HG02571 (cell line): Measurements from ENCODE around the gene CAPZB.

ENCODE experiments used
- ATAC-seq: cut with Tn5 transposase; IDR thresholded peaks from one replicate; pipeline ENCODE4 v1.9.1; 2021; ENCODE audit warnings: mild to moderate bottlenecking, moderate library complexity; ENCODE audit not compliant: unreplicated experiment

Gene CAPZB

DNA sequence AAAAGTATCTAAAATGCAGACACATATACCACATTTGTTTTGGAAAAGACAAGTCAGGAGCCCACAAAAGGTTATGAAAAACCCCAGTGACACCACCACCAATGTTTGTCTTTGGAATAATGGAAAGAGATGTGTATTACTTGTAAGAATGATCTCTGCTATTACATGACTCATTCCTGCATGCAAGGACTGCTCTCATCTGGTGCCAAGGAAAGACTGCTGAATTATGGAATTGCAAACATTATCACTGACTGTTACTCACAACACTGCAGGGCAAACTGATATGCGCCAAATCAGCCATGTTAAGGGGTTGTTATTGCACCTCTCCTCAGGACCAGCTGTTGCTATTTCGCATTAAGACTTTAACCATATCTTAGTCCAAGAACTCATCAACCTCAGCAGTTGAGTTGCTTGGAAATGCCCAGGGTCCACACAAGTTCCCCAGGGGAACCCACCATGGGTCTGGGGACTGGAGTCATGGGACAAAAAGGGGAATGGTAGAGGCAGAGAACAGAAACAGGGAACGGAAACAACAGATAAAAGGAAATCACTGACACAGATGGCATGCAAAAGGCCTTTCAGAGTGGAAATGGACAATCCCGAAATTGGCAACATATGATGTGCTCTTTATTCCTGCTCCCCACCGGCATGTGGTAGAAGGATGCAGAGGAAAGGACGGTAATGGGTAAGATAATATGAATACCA lies 34.4 kb downstream of the CAPZB start:
- no peak for ATAC-seq

DNA sequence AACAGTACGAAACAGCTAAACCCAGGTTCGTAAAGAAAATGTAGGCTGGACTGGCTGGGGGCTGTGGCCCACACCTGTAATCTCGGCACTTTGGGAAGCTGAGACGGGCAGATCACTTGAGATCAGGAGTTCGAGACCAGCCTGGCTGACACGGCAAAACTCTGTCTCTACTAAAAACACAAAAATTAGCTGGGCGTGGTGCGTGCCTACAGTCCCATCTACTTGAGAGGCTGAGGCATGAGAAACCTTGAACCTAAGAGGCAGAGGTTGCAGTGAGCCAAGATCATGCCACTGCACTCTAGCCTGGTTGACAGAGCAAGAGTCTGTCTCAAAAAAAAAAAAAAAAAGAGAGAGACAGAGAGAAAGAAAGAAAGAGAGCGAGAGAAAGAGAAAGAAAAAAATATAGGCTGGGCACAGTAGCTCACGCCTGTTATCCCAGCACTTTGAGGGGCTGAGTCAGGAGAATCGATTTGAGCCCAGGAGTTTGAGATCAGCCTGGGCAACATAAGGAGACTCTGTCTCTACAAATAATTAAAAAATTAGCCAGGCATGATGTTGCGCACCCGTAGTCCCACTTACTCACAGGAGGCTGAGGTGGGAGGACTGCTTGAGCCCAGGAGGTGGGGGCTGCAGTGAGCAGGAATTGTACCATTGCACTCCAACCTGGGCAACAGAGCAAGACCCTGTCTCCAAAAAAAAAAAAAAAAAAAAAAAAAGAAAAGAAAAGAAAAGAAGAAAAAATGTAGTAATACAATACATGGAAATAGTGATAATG lies 35.7 kb downstream of the CAPZB start:
- no peak for ATAC-seq

DNA sequence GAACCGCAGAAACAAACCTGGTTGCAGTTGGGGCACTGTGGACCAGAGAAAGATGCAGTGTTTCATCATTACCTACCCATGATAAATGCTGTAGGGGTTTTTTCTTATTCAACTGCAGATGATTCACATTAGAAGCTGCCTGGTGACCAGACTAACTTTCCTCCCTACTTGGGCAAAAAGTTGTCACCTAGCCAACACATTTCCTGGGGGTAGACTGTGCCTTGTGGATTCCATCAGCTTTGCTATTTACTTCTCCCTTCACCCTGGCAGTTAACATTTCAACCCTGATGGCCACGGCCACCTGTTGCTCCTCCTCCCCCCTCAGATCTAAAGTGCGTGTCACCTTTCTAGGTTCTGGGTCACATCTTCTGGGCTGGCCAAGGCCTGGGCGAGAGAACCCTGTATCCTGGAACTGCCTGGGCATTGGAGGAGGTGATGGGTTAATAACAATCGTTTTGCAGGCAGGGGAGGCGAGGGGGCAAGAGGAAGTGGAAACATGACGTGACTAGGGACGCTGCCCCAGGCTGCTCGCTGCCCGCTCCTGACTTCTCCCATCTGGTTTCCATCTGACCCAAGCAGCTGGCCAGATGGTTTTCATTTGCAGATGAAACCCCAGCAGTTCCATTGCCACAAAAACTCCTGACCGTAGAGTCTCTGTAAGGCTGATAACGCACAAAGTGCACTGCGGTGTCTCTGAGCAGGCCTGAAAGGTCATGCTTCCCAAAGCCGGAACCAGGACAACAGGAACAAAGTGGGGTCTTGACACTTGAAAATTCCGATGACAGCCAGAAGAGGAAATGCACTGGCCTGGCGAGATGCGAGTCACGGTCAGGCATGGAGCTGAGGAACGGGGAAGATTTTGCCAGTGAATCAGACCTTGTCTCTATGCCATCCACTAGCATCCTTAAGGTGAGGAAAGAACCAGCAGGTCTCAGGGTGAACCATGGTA lies 36.6 kb downstream of the CAPZB start:
- no peak for ATAC-seq

DNA sequence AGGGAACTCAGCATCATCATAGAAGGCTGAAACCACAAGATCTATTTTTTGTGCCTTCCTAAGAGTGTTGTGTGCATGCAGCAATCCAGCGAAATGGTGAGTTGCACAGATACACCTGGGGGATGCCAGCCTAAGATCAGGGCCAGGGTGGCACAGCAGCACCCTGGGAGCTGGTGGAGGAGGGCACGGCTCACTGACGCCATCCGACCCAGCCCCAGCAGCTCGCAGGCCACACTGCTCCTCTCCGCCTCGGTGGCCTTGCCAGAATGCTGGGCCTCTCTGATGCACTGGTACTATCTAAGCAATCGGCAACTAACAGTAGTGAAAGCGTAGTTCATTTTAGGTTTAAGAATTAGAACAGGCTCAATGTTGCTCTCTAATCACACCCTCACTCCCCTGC lies 37.8 kb downstream of the CAPZB start:
- no peak for ATAC-seq

DNA sequence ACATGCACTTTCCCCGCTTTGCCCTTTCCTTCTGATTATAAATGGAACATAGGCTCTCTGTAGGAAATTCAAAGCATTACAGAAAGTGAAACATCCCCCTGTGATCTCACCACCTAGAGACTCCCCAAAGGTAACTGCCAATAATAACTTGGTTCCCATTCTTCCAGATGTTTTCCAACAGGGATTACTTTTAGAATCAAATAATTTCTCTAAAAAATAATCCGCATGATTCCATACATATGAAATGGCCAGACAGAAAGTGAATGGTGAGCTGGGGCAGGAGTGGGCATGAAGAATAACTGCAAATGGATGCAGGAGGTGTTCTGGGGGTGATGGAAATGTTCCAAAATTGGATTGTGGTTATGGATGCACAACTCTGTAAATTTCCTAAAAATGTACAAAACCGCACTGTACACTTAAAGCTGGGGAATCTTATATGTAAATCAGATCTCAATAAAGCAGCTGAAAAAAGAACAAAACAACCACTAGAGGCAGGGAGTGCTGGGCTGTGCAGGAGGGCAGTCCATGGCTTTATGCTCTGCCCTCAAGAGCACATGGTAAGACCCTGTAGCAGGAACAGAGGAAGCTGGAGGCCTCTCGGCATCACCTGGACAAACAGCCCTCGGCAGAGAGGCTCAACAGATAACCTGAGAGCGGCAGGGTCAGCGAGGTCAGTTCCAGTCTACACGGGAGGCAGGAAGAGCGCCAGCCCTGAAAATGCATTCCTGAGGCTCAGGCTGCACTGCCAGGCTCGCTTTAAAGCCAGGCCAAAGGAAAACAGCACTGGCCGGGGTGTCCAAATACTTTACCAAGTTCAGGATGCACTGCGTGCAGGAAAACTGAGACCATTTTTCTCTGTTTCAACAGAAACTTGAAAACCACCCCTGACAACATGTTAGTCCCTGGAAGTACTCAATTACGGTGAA lies 39.7 kb downstream of the CAPZB start:
- no peak for ATAC-seq

DNA sequence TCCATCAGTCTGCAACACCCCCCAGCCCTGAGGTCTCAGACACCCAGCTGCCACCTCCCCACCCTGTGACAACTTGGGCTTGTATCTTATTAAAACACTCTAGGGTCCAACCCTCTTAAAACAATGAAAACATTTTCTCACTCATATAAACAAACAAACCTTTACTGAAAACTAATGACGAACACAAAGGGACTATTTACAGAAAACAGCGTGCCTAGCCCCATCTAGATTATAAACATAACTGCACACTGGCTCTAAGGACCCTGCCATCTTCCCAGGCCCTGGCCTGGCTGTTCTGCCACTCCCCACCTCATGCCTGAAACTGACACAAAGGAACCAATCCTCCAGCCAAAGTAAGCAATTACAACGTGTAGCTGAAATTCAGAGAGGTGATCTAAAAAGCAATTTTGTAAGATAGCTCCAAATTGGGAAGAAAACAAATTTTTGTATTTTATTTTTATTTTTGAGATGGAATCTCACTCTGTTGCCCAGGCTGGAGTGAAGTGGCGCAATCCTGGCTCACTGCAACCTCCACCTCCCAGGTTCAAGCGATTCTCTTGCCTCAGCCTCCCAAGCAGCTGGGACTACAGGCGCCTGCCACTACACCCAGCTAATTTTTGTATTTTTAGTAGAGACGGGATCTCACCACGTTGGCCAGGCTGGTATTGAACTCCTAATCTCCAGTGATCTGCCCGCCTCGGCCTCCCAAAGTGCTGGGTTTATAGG lies 40.9 kb downstream of the CAPZB start:
- ATAC-seq, result no peak

DNA sequence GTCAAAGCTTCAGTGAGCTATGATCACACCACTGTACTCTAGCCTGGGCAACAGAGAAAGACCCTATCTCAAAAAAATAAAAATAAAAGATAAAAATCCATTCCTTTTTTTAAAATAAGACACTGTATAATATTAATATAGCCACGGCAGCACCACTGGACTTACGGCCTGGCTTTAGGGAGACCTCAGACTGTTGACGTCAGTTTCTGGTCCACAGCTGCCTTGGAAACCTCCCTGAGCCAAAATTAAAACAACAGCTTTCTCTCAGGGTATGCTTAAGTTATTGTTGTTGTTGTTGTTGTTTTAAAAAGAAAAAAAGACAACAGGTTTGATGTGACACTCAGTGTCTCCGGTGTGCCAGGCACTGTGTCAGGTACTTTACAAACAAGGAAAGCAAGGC lies 42.0 kb downstream of the CAPZB start:
- ATAC-seq, result no peak

DNA sequence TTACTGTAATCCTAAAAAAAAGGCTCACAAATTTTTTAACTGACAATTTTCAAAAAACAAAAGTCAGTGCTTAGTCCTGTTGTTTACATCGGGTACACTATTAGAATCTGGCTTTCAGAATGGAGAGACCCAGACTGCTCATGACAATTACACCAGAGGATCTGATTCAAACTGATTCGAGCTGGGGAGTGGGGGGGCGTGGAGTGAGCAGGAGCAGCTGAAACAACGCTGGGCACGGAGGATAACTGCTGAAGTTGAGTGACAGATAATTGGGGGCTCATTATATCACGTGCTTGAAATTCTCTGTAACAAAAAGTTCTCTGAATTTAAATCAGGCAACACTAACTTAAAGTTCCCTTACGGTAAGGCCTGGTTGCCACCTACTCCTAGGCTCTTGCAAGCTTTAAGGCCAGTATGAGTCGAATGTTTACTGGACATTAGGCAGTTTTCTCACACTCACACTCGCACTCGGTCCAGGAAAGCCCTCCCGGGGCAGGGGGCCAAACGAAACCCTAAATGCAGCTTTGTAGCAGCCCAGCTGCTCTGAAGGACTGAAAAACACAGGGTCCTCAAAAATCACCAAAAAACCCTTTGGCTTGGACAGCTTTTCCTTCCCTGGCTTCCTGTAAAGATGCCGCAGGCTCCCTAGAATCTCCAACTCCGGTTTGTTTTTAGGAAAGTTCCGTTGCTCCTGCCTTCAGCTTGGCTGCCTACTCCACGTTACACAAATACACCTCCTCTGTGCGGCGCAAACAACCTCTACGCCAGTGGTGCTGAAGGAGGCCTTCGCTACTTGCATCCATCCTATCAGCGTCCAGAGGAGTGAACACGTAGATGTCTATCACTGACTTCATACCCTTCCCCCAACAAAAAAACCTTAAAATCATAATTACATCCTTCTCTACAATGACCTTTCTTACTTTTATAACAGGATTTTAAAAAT lies 42.9 kb downstream of the CAPZB start:
- no peak for ATAC-seq

DNA sequence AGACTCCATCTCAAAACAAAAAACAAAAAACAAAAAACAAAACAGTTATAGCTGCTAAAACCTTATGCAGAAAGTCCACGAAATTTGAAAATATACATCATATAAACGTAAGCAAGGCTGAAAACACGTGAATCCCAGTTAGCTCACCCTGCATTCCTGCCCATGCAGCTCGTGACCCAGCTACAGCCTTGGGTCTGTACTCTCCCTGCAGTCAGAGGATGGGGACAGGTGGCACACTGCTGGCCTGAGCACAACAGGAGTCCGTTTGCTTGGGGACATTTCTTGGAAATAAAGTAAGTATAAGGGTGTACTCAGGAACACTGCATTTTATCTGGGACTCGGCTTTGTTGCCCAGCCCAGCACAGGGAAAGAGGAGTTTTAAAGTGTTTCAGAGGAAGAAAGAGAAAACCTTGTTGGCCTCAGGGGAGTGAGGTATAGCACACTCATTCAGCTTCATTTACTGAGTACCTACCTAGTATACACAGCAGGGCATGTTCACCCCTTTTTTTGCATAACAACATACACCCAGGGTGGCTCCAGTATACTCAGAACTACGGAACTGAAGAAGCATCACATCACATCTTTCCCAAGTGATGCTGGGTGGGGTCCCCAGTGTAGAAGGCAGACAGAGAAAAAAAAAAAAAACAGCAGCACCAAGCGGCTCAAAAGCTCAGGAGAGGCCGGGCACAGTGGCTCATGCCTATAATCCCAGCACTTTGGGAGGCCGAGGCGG lies 44.1 kb downstream of the CAPZB start:
- ATAC-seq, result no peak

DNA sequence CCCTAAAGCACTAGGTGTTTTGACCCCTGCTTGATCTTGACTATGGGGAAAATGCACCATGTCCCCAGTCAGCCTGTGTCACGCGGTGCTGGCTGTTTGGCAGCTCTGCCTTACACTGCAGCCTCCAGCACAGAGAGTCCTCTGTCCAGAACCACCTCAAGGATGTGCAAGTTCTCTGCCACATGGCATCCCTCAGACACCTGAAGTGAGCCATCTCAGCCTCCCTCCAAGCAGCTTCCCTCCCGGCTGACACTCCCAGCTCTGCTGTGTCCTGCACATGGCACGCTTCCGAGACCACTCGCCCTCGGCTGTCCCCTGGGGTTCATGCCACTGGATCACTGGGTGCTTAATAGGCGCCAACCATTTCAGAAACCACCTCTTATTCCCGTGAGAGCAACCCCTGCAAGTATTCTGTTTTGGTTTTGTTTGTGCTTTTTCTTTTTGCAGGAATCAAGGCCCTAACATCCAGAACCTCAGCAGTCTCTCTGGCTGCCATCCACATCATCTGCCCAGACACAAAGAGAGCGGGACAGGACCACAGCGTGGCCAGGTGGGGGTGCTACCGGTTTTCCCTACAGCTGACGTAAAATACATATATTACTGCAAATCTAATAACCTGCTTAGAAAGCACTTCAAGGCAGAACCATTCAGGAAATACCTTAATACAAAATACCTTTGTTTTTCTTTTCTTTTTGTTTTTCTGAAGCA lies 45.7 kb downstream of the CAPZB start:
- ATAC-seq, result no peak

DNA sequence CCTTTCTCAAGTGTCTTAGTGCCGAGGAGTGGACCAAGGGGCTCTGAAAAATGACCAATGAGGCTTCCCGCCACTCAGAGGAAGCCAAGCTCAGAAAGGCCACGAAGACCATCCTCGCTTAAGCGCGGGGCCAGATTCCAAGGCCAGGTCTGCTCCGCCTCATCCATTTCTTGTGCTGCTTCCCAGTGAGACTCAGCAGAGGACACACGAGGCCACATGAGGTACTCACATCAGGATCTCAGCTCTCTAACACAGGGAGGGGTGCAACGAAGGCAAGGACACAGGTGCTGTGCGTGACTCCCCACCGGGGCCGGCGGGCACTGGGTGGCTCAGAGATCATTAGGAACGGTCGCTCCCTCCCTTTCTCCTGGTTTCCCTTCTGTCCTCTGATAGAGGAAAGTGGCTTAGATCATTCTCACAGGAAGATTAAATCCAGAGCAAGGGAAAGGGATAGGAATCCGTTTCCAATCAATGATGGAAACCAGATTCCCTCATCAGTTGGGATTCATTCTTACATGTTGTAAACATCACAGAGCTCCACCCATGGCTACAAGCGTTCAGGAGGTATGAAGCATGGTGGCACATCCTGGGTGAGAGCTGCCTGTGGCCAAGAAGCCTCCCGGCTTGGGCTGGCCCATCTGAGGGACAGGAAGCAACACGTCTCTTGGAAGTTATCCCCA lies 46.7 kb downstream of the CAPZB start:
- no peak for ATAC-seq

DNA sequence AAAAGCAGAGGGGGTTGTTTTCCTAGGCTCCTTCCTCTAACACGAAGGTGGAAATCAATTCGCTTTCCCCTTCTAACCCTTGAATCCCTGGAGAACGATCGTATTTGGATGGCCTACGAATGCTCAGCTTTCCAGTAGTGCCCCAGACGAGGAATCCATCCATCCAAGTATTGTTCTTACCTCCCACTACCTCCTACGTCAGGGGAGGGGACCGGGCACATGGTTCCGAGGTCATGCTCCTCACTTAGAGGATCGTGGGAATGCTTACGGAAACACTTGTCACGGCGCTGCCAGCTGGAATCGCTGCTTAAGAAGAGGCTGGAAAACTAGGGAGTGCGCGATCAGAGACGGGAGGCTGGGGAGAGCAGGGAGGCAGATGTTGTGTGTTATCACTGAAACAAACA lies 47.4 kb downstream of the CAPZB start:
- ATAC-seq, result no peak

DNA sequence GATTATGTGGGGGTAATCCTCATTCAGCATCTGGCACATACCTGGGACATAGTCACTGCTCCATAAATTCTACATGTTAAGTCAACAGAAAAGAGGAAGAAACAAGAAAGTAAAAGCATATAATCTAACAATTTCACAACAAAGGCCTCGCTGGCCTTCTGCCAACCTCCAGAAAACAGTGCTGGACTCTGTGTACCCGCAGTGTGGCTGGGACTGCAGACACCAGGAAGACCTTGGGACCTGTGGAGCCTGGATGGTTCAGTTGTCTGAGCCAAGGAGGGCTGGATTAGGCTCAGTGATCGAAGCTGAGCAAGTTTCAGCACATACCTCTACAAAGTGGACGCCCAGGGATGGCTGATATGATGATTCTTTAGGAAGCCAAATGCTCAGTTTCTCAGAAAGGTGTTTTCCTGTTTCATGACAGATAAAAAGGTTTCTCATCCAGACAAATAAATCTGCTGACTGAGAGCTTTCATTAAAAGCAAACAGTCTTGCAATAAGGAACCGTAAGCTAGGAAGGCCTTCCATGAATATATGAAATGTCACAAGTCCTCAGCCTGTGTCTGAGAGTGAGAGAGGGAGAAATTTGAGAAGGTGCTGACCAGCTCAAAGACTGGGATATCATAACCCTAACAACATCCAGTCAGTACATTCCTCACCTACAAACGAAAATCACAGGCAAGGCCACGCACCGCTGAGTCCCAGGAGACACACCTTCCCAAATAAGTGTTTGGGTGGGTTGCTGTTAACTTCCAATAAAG lies 48.4 kb downstream of the CAPZB start:
- no peak for ATAC-seq

DNA sequence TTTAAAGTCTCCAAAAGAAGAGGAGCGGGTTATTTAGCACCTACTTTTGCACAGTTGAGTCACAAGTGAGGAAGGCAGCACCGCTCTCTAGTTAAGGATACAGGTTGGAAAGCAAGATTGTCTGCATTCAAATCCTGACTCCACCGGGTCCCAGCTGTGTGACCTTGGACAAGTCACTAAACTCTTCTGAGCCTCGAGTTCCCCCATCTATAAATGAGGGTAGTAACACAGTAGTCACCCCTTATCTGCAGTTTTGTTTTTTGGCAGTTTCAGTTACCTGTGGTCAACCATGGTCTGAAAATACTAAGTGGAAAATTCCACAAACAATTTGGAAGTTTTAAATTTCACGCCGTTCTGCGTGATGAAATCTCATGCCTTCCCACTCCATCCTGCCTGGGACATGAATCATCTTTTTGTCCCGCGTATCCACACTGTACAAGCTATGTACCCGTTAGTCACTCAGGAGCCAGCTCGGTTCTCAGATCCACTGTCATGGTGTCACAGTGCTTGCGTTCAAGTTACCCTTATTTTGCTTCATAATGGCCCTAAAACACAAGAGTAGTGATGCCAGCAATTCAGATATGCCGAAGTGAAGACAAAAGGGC lies 49.4 kb downstream of the CAPZB start:
- ATAC-seq, result no peak

DNA sequence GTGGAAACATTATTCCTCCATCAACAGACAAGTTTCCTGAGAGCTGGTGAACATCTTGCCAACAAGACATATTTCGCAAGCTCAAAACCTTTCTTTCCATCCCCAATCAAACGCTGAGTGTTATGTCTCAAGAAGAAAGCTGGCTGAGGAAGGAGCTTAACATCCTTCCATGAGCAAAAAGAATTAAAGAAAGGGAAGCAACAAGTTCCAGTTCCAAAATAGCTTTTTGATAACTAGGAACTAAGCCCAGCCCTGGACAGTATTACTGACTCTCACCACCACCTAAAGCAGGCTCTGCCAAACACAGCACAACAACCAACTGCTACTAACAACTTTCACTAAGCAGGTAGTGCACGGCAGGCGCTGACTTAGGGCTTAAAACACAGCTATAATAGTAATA lies 50.2 kb downstream of the CAPZB start:
- ATAC-seq, result no peak

DNA sequence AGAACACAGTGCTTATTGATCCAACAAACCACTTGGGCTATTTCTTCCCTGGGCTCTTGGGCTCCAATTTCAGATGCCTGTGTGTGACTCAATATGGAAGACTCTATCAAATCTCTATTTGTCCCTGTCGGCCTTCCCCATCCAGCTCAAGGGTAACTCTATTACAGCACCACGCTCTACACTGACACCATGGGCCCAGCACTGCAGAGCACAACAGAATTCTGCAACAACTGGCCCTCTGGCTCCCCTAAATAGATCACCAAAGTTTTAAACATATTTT lies 51.7 kb downstream of the CAPZB start:
- no peak for ATAC-seq
